HCEC 1CT (cell line): Measurements from ENCODE around the gene SCGN.
A peak's percentile ranks its signal among the peaks of the same experiment; 100 is the strongest.

Experiments used
- DNase-seq: peaks from one replicate; pipeline ENCODE4 v3.0.0-alpha.2; 2017

SCGN gene

GRCh38 chr6:25691894-25692293 is 39.9 kb downstream of the SCGN start:
- DNase-seq: no peak

- DNase-seq: no peak
Observed at GRCh38 chr6:25692472-25692871, 40.5 kb downstream of the SCGN start.

GRCh38 chr6:25694366-25694765 is 42.4 kb downstream of the SCGN start:
- DNase-seq: peak; percentile 18

GRCh38 chr6:25695671-25696070 is 43.7 kb downstream of the SCGN start:
- no peak for DNase-seq

GRCh38 chr6:25697537-25698340 is 45.7 kb downstream of the SCGN start:
- DNase-seq: peak; percentile 46

- no peak for DNase-seq
Observed at GRCh38 chr6:25698631-25699030, 46.6 kb downstream of the SCGN start.

GRCh38 chr6:25699649-25700048 is 47.6 kb downstream of the SCGN start:
- no peak for DNase-seq

GRCh38 chr6:25700761-25701160 is 48.7 kb downstream of the SCGN start:
- no peak for DNase-seq

GRCh38 chr6:25701807-25702206 is 49.8 kb downstream of the SCGN start:
- no peak for DNase-seq

GRCh38 chr6:25703005-25703404 is 51.0 kb downstream of the SCGN start:
- DNase-seq: no peak

- DNase-seq: no peak
Observed at GRCh38 chr6:25704001-25704400, 52.0 kb downstream of the SCGN start.

- peak; percentile 36 for DNase-seq
Observed at GRCh38 chr6:25706314-25707014, 54.4 kb downstream of the SCGN start.

GRCh38 chr6:25709761-25710160 is 57.7 kb downstream of the SCGN start:
- no peak for DNase-seq

GRCh38 chr6:25710287-25710686 is 58.3 kb downstream of the SCGN start:
- no peak for DNase-seq

- DNase-seq: peak; percentile 3
Observed at GRCh38 chr6:25713824-25714223, 61.8 kb downstream of the SCGN start.

GRCh38 chr6:25714765-25715164 is 62.8 kb downstream of the SCGN start:
- DNase-seq: peak; percentile 11

- DNase-seq: no peak
Observed at GRCh38 chr6:25715794-25716193, 63.8 kb downstream of the SCGN start.

- peak; percentile 27 for DNase-seq
Observed at GRCh38 chr6:25717866-25718740, 66.1 kb downstream of the SCGN start.

- DNase-seq: no peak
Observed at GRCh38 chr6:25726122-25726911, 74.3 kb downstream of the SCGN start.

- no peak for DNase-seq
Observed at GRCh38 chr6:25727028-25727427, 75.0 kb downstream of the SCGN start.

GRCh38 chr6:25730907-25731306 is 78.9 kb downstream of the SCGN start:
- no peak for DNase-seq

- DNase-seq: no peak
Observed at GRCh38 chr6:25731721-25732120, 79.7 kb downstream of the SCGN start.
